Glomerular visceral epithelial cell (primary cell): ENCODE results near the gene C5orf15.
"Not testable (repeated sequence)": the region's sequence is repeated elsewhere in the genome, so short reads cannot be mapped to it uniquely, and the experiment has no call there.

Source experiments
- DNase-seq: peaks from one replicate; pipeline ENCODE4 v3.0.0-alpha.2; 2016; ENCODE audit errors: extremely low spot score

C5orf15 gene

DNA sequence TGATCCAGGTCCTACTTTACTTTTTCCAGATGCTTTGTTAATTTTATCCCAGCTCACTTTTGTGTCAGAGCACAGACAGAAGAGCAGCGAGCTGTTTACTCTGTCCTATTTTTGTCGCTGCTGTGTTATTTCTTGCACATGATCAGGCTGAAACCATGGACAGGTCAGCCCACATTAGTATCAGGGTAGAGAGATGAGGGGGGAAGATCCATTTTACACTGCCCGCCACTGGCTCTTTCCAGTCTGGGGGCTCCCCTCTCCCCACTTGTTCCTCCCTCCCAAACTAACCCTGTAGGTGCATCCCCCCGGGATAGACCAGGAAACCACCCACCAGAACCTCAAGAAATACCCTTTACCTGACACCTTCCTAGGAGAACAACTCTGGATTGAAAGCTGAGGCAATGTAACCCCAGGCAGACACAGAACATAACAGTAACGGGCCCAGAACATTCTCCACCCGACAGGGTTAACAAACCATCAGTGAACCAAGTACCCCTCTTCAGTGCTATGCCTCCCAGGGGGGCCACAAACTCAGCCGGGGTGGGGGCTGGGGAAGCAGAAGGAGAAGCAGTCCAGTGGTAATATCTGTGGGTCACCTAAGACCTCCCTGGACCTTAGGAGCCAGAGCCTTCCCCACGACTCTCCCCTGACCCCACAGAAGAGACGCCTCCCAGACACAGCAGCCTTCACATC is 26.0 kb upstream of the C5orf15 start:
- no peak for DNase-seq

DNA sequence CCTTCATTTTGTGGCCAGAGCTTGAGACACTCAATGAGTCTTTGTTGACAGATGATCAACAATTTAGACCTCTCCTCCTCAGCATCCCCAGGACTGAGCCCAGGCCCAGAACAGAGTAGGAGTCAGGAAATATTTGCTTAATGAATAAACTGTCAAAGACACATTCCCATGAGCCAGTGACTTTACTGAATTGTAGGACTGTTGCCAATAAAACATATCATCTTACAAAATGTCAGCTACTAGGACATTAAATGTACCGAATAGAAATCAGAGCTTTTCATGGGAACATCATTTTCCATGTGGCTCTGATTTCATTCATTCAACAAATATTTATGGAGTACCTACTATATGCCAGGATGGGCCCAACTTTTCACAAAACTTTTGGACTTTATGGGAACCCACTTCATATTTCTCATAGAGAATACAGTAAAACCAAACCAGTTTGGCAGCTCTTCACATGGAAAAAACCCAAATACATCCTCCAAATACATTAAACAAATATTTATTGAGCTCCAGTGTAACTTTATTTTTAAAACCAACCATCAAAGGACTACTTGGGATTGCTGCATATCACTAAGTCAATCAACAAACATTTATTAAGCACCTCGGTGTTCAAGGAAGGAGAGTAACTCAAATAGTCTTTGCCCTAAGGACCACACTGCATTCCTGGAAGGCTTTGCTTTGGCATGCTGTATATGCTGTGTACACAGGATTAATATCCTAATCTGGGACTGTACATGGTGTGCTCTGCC is 24.9 kb upstream of the C5orf15 start:
- no peak for DNase-seq

DNA sequence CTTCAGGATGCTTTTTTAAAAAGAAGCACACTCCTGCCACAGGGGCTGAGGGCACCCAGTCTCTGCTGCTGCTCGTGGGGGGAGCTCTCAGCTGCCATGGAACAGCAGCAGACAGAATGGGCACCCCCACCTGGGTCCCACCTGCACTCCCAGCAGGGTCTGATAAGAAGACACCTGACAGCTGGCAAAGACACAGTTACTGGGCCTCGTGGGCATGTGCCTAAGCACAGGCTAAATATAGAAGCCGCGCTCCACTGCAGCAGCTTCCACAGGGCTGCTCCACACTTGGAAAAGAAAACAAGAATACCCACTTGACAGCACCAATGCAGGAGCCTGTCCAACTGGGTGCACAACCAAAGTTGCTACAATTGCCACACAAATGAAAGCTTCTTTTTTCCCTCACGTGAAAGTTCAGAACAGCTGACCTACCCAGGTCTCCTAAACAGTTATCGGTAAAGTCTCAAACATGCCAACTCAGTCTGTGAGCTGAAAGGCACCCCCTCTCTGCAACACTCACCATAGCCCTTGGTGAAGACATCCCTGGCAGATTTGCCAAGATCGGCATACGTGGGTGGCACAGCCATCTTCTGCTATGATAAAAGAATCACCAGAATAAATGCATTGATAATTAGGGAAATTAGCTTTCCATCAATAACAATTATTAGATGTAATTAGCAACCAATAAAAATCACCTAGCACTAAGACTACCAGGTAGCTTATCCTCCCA is 24.2 kb upstream of the C5orf15 start:
- no peak for DNase-seq

DNA sequence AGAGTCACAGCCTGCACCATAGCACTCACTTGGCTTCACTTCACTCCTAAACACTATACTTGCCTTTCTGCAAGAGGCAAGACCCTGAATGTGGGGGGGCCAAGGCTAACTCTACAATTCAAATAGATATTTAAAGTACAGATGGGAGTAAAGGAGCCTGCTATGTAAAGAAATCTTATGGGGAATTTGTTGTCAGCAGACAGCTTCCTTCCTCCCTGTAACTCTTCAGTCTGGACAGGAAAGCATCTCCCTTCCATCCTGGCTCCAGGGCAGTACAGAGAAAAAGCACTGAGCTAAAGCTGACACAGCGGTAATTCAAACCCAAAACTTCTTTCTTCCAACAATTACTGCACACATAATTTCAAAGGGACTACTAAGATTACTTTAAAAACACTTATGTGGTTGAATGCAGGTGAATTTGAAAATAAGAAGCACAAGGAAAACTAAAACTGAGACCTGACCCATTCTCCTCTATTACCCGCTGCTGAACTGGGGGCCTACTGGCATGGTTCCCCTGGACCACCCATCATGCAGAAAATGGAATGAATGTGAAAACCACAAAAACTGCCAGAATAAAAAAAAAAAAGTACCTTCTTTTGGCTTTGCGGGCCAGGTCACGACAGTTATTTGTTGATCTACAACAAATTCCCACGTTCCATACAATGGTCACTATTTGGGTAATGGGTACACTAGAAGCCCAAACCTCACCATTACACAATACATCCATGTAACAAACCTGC is 22.9 kb upstream of the C5orf15 start:
- no peak for DNase-seq

DNA sequence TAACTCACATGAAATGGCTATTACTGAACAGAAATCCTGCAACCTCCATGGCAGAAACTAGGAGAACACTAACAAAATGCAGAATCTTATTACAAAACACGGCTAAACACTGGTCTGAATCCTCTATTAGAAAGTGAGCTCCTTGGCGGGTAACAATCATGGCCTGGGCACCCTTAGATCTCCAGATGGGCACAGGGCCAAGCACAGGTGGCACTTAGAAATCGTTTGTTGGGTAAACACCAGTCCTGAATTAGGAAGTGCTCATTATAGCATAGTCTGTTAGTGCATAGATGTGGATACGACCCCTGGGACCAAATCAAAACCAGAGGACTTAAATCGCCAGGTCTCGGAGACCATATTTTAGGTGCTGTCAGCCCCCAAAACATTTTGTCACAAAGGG is 22.0 kb upstream of the C5orf15 start:
- no peak for DNase-seq

DNA sequence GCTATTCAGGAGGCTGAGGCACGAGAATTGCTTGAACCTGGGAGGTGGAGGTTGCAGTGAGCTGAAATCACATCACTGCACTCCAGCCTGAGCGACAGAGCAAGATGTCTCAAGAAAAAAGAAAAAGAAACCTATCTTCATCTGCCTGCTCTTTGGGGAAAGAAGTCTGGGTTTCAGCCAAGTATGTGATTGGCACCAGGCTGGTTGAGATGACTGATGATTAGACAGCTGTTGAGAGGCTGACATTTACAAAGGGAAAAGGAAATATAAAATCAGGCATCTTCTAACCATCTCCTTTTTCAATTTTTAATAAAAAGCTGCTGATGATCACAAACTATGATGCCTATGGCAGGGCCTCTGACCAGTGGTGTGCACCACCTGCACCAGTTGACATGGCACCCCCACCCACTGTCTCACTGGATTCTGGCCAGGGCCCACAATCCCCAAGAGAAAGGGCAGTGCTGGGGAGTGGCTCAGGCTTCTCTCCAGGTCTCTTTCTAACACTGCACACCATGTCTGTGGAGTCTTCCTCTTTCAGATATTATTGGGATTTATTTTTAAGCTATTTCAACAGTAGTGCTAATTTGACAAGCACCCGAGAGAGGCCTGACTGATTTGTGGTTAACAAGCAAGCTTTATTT is 17.2 kb upstream of the C5orf15 start:
- DNase-seq: no peak

DNA sequence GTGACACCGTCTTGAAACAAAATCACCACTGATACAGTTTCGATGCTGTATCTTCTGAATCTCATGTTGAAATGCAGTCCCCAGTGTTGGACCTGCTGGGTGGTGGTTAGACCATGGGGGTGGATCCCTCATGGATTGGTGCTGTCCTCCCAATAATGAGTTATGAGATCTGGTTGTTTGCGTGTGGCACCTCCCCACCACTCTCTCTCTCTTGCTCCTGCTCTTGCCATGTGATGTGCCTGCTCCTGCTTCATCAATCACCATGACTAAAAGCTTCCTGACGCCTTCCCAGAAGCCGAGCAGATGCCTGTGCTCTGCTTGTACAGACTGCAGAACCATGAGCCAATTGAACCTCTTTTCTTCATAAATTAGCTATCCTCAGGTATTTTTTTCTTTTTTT is 15.2 kb upstream of the C5orf15 start:
- DNase-seq: no peak

DNA sequence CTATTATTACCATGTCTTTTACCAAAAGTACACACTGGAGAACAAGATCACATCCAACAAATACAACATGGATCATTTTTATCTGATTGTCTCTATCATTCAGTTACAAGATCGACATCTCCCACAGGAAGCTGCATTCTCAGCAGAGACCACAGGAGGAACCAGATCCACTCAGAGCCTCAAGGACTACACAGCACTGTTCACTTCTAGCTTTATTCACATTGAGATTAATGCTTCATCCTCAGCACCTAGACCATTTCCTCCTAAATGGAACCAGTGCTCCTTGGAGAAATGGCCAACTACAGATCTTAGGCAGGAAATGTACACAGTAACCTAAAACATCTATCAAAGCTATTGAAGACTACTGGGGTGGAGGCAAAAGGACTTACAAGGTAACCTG is 13.3 kb upstream of the C5orf15 start:
- no peak for DNase-seq

DNA sequence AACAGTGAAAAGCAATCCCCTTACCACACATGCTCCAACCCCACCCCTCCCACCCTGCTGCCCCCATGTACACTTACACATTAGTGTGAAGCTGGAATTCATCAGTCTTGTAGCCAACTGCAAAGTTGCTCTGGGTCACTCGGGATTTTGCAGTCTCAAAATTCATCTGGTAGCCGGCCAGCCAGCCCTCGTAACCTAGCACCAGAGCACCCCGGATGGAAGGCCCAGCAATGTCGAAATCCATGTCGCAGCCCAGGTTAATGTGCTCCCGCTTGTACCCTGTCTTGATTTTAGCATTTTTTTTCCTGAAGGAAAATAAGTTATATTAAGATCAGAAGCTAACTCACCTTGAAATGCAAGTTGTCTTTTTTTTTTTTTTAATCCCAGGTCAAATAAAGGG is 12.2 kb upstream of the C5orf15 start:
- no peak for DNase-seq

DNA sequence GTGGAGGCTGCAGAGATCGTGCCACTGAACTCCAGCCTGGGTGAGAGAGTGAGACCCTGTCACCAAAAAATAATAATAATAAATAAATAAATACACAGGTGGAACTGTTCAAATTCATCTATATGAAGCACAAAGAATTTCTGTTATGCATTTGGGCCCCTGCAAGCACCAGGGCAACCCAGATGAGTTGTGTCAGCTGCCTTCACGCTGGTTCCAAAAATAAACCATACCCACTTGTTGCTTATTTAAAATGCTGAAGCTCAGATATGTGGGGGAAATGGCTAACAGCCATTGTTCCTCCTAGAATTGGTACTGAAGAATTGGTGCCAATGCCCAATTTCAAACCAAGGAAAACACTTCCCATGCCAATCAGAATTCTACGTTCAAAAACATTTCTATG is 10.5 kb upstream of the C5orf15 start:
- DNase-seq: no peak

DNA sequence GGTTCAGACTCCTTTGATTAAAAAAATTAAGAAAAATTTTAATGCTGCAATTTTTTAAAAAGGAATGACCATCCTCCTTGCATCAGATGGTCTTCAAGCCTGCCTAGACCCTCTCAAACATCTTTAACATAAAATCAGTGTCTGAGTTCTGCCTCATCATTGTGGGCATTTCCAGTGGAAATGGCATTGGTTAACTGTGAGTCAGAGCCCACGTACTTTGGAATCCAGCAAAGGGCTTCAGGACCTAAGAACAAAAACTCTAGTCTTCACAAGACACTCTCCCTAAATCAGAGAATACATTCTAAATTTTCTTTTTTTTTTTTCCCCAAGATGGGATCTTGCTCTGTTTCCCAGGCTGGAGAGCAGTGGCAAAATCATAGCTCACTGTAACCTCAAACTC is 9.4 kb upstream of the C5orf15 start:
- peak; percentile 63 for DNase-seq

DNA sequence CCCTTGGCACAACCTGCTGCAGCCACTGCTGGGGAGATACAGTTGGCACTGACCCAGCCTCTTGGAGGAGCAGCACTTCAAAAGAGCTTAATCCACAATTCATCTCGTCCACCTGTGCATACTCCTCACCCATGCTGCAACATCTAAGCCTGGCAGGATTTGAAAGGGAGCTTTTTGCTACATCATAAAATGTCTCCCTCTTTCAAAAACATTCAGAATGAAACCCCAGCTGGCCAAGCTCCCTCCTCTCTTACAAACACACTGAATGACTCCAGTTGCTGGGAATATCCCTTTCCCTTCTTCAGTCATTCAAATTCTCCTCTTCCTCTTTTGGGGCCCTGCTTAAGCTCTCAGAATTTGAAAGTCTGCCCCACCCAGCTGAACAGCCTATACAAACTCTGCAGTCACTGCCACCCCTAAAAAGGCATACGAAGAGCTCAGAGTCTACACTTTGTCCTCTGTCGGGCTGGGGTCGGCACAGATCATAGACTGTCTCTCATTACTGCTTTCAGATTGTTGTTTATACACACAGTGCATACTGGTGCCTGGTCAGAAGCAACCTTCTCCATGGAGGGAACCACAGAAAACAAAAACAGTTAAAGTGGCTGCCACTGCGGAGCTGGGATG is 8.8 kb upstream of the C5orf15 start:
- no peak for DNase-seq

DNA sequence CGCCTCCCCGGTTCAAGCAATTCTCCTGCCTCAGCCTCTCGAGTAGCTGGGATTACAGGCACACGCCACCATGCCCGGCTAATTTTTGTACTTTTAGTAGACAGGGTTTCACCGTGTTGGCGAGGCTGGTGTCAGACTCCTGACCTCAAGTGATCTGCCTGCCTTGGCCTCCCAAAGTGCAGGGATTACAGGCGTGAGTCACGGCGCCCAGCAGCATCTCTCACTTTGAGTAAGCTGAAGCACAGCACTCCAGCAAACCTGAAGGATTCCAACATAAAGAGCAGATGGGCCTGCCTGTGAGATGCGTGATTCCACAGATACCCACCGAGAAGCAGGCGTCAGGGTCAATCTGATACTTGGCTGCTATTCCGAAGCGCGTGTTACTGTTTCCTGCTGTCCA is 7.1 kb upstream of the C5orf15 start:
- DNase-seq: not testable (repeated sequence)

DNA sequence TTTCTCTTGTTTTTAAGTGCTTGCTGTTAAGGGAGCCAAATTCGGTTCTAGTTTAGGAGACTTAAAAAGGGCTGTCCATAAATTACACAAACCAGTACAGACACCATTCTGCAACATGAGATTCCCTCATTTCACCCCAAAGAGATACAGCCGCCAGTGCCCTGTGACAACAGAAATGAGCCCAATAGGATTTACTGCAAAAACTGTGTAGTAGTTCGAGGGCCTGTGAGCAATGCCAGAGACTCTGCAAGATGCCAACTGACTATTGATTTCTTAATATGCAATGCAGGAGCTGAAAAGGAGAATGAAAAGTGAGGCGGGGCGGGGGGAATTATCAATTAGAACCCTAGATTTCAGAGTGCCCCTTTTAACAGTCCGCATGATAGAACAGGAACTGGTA is 5.7 kb upstream of the C5orf15 start:
- DNase-seq: no peak

DNA sequence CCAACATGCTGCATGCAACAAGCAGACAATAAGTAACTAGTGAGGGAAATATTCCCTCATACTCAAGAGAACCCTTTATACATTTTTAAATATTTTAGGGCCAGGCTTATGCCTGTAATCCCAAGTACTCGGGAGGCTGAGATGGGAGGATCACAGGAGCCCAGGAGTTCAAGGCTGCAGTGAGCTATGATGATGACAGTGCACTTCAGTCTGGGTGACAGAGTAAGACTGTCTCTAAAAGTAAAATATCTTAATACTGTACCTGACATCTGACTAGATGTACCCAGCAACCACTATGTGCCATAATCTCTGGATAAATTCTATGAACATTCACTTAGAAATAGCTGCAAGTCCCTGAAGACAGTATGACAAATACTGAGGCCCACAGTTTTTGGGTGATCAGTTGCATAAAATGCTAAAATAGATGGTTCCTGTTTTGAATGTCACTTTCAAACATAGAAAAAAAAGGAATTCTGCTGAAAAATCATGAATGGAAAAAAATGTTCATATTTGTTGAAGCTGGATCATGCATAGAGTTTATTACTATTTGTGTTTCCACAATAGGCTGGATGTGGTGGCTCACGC is 2.0 kb upstream of the C5orf15 start:
- DNase-seq: no peak

DNA sequence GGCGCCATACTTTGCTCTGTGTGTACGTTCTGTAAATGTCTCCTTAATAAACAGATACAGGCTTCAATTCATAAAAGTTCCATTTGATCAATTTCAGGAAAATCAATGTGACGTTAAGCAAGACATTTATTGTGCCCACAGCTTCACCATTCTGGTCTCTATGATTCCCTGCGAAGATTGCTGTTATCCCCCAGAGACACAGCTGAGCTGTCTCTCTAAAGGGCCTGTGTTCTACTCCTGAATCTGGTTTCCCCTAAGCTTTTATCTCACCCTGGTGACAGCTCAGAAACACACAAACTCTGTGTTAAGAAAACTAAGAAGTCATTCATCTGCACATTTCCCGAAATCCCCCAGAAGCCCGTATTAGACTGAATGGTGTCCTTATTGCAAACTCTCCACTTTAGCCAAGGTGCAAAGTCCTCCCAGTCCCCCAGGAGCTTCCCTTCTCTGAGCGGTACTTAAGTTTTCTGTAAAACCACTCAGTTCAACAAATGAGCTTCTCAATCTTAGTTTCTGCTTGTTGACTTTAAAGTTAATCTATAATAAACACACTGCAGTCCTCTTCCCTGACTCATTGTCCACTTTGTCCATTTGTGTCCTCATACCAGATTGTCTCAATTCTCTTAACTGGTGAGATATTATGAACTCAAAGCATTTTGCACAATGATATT is 1.4 kb upstream of the C5orf15 start:
- DNase-seq: peak; percentile 68

DNA sequence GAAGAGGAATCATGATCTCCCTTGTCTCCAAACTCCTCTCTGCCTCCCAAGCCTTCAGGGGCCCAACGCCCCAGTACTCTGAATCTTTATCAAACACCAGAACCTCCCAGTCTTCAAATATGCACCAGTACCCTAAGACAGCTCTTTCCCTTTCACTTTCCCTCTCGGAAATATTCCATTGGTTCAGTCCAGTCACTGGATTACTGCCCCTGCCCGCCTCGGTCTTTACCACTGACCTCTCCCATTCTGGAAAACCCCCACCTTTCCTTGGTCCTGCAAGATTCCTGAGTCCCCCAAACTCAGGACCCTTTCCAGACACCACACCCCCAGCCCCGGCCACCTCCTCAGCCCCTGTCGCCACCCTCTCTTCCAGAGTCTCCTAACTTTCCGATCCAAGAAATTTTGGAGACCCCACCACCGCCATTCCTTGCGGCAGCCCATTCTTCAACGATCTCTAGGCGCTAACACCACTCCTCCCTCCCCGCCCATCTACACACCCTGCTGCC is 674 bp downstream of the C5orf15 start:
- peak; percentile 67 for DNase-seq

DNA sequence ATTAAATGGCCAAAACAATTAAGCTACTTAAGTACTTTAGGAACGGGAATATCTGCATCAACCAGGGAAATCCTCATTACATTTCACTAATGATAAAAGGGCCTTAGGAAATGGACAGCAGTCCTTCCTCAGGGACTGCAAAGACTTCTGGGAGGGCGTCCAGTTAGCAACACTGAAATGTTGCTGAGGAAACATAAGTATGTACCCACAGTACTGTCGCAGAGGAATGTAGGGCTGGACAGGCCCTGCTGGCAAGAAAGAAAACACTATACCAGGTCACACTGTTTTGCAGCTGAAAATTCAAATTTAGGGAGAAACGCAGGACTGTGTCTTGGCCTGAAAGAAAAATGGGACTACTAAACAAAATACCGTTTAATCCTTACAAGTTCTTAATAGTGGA is 1.3 kb downstream of the C5orf15 start:
- DNase-seq: no peak

DNA sequence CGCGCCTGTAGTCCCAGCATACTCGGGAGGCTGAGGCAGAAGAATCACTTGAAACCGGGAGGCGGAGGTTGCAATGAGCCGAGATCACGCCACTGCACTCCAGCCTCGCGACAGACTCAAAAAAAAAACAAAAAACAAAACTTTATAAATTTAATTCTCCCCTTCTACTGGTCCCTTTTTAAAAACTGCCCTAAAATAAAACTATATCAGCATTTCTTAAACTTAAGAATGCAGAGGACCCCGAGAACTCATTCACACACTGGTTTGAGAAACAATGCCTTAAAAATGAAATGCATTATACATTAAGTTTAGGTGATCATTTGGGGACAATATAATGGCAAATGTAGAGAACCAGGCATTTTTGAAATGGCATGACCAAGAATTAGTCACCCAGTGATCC is 2.3 kb downstream of the C5orf15 start:
- no peak for DNase-seq

DNA sequence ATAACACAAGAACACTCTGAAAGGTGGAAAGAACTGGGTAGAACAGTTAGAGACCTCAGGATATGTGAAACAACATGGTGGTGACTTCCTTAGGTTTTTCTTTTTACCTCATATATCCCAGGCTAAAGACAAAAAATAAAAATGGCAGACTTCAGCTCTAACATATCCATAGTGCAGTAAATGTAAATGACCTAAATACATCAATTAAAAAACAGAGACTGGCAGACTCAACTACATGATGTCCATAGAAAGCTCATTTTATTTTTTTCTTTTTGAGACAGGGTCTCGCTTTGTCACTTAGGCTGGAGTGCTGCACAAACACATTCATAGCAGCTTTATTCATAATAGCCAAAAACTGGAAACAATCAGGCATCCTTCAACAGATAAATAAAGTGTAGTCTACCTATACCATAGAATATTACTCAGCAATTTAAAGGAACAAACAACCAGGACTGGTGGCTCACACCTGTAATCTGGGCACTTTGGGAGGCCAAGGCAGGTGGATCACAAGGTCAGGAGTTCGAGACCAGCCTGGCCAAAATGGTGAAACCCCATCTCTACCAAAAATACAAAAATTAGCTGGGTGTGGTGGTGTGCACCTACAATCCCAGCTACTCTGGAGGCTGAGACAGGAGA is 4.8 kb downstream of the C5orf15 start:
- DNase-seq: no peak
